Inflammatory macrophage (primary cell): ENCODE results near the gene CNTLN.
"Not testable (repeated sequence)": the region's sequence is repeated elsewhere in the genome, so short reads cannot be mapped to it uniquely, and the experiment has no call there.

Source experiments
- DNase-seq, 2 donors: peaks; one replicate each; pipeline ENCODE4 v3.0.0-alpha.2; 2020 to 2022
- total RNA-seq, 18 experiments: gene quantifications; one replicate each; lab custom pipeline; 2026; ENCODE audit warnings: mixed read lengths in 6 of 18, inconsistent platforms in 2 of 18; lab: John Stamatoyannopoulos, UW

CNTLN gene
- 15.1 to 38.5 (median 26.7) reads per million in 18 experiments for total RNA-seq

GRCh38 chr9:17134396-17135294 lies at the start of gene CNTLN:
Gene CNTLN, plus strand, starts transcription at chr9:17135040. Its CDS starts 26 bp downstream, at chr9:17135066.
- DNase-seq = peak; percentile 92 to 95

- no peak for DNase-seq
Measured at GRCh38 chr9:17088566-17088965, 46.3 kb upstream of the CNTLN start.

GRCh38 chr9:17090041-17090440 lies 44.8 kb upstream of the CNTLN start:
- DNase-seq = no peak

- DNase-seq = peak in 1 of 2 donors; percentile 56
Measured at GRCh38 chr9:17116400-17116837, 18.4 kb upstream of the CNTLN start.

- no peak for DNase-seq
Measured at GRCh38 chr9:17117372-17117771, 17.5 kb upstream of the CNTLN start.

- DNase-seq = no peak
Measured at GRCh38 chr9:17120203-17120602, 14.6 kb upstream of the CNTLN start.

GRCh38 chr9:17121264-17121663 lies 13.6 kb upstream of the CNTLN start:
- no peak for DNase-seq

GRCh38 chr9:17130291-17130690 lies 4.5 kb upstream of the CNTLN start:
- DNase-seq = peak; percentile 57 to 75

- no peak for DNase-seq
Measured at GRCh38 chr9:17130725-17131124, 4.1 kb upstream of the CNTLN start.

GRCh38 chr9:17131494-17131893 lies 3.3 kb upstream of the CNTLN start:
- DNase-seq = no peak

- peak; percentile 3 to 21 for DNase-seq
Measured at GRCh38 chr9:17135295-17136160, 688 bp downstream of the CNTLN start.

- no peak for DNase-seq
Measured at GRCh38 chr9:17137566-17137965, 2.7 kb downstream of the CNTLN start.

GRCh38 chr9:17138503-17138902 lies 3.7 kb downstream of the CNTLN start:
- DNase-seq = no peak

GRCh38 chr9:17140418-17140817 lies 5.6 kb downstream of the CNTLN start:
- no peak for DNase-seq

- no peak for DNase-seq
Measured at GRCh38 chr9:17148324-17148723, 13.5 kb downstream of the CNTLN start.

GRCh38 chr9:17159469-17159868 lies 24.6 kb downstream of the CNTLN start:
- no peak for DNase-seq

- no peak for DNase-seq
Measured at GRCh38 chr9:17160327-17160726, 25.5 kb downstream of the CNTLN start.

- DNase-seq = peak; percentile 26 to 45
Measured at GRCh38 chr9:17165764-17166163, 30.9 kb downstream of the CNTLN start.

- DNase-seq = no peak
Measured at GRCh38 chr9:17166346-17166745, 31.5 kb downstream of the CNTLN start.

- no peak for DNase-seq
Measured at GRCh38 chr9:17171309-17172094, 36.7 kb downstream of the CNTLN start.

GRCh38 chr9:17177496-17177895 lies 42.7 kb downstream of the CNTLN start:
- not testable (repeated sequence) for DNase-seq

- no peak for DNase-seq
Measured at GRCh38 chr9:17185481-17186029, 50.7 kb downstream of the CNTLN start.
